Testis (tissue), 2 donors: ENCODE data around the gene LRFN2.

Experiments
- POLR2A ChIP-seq: fragments of 450-650 bp; IDR thresholded peaks from one replicate; pipeline ENCODE4 v1.6.1; 2017; ENCODE audit warnings: antibody characterized with exemption, mild to moderate bottlenecking, moderate library complexity
- TF ChIP-seq, protein P1 (sequence below), 3 experiments: fragments of 450-650 bp in 2 of 3; fragments of 200-600 bp in 1 of 3; sonication (generic) in 1 of 3; IDR thresholded peaks; one replicate each; pipeline ENCODE4 v1.5.1; 2016 to 2019; ENCODE audit warnings: antibody characterized with exemption in 3 of 3, mild to moderate bottlenecking in 2 of 3, moderate library complexity in 1 of 3

DNA sequence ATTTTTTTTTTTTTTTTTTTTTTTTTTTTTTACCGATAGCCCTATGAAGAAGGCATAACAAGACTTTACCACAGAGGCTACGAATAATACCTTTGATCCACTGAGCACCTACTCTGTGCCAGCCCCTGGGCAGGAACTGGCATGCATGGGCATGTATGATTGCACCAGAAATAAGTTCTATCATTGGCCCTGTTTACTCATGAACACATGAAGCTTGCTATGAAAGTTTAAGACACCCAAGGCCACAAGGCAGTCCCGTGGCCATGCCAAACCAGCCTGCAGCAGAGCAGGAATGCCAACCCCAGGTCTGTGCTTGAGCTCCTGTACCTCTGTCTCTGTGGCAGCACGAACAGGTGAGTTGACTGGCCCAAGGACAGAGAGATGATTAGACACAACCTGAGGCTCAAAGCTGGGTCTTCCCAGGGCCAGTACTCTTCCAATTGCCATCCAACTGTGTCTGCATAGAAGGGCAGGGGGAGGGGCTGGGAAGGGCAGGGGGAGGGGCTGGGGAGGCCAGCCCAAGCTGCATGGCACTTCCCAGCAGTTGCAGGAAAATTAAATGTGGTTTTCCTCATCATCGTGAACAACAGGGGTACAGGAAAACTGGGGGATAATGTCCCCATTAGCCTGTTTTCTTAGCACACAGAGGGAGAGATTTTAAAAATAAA lies 63.5 kb downstream of the LRFN2 start:
- no peak for TF ChIP-seq POLR2A
- TF ChIP-seq, protein P1, sequence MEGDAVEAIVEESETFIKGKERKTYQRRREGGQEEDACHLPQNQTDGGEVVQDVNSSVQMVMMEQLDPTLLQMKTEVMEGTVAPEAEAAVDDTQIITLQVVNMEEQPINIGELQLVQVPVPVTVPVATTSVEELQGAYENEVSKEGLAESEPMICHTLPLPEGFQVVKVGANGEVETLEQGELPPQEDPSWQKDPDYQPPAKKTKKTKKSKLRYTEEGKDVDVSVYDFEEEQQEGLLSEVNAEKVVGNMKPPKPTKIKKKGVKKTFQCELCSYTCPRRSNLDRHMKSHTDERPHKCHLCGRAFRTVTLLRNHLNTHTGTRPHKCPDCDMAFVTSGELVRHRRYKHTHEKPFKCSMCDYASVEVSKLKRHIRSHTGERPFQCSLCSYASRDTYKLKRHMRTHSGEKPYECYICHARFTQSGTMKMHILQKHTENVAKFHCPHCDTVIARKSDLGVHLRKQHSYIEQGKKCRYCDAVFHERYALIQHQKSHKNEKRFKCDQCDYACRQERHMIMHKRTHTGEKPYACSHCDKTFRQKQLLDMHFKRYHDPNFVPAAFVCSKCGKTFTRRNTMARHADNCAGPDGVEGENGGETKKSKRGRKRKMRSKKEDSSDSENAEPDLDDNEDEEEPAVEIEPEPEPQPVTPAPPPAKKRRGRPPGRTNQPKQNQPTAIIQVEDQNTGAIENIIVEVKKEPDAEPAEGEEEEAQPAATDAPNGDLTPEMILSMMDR (IDR thresholded peaks at IDR 0.05), result no peak
